ENCODE data around the gene TTBK1. TPM values are rescaled to one million over a fixed set of nuclear protein-coding genes. Genes with fewer than 3 reads are reported as not detected.

TTBK1 gene
- total and polyA plus RNA-seq, 4 donors, result 6.1 to 29.9 (median 19.3) TPM

- Histone ChIP-seq H3K36me3 (ENCODE audit: control insufficient read depth, insufficient read depth, low read length) (peaks cover 40% of the 10 kb centered on the region), H3K9me3 (ENCODE audit: control insufficient read depth, insufficient read depth, low read length) (no peaks in the 10 kb centered on the region), H3K27me3 (ENCODE audit: control insufficient read depth, insufficient read depth, low read length) (no peaks in the 10 kb centered on the region), H3K4me1 (ENCODE audit: control insufficient read depth, insufficient read depth, low read length) (no peaks in the 10 kb centered on the region), H3K4me3 (ENCODE audit: low read depth, low read length) (no peak overlapping the region), H3K27ac (ENCODE audit: low read depth, low read length) (no peak overlapping the region)
- WGBS (ENCODE audit: insufficient coverage), result 89% methylated on average over 8 of the region's 10 CpGs
- no peak for DNase-seq (ENCODE audit: low read depth in 4 of 6, low spot score in 6 of 6)
These were observed 37.4 kb upstream of the TTBK1 start for GRCh38 chr6:43205849-43206248.

DNA sequence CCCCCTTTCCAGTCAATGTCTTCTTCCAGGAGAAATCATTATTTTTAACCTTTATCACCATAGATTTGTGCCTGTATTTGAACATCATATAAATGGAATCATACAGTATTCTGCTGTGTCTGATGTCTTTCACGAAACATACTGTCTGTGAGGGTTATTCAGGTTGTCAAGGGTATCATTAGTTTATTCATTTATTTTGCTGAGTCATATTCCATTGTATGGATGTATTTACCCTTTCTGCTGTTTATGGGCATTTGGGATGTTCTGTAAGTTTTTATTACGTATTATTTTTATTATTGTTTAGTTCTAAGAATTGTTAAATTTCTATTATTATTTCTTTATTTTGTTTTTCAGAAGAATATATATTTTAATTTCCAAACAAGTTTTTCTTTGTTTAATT is 36.0 kb upstream of the TTBK1 start:
- Histone ChIP-seq H3K36me3 (ENCODE audit: control insufficient read depth, insufficient read depth, low read length) (peaks cover 40% of the 10 kb centered on the region), H3K4me1 (ENCODE audit: control insufficient read depth, insufficient read depth, low read length) (no peaks in the 10 kb centered on the region), H3K27me3 (ENCODE audit: control insufficient read depth, insufficient read depth, low read length) (no peaks in the 10 kb centered on the region), H3K4me3 (ENCODE audit: low read depth, low read length) (no peak overlapping the region), H3K27ac (ENCODE audit: low read depth, low read length) (no peak overlapping the region), H3K9me3 (ENCODE audit: control insufficient read depth, insufficient read depth, low read length) (no peaks in the 10 kb centered on the region)
- no CpG with 5 or more reads among the region's 2 CpGs for WGBS (ENCODE audit: insufficient coverage)
- DNase-seq (ENCODE audit: low read depth in 4 of 6, low spot score in 6 of 6), result no peak

GRCh38 chr6:43211955-43212354 is 31.3 kb upstream of the TTBK1 start:
- peaks cover 33% of the 10 kb centered on the region for H3K36me3 ChIP-seq (ENCODE audit: control insufficient read depth, insufficient read depth, low read length)

GRCh38 chr6:43213431-43213830 is 29.9 kb upstream of the TTBK1 start:
- WGBS (ENCODE audit: insufficient coverage), result 85% methylated on average over 7 of the region's 11 CpGs
- Histone ChIP-seq H3K36me3 (ENCODE audit: control insufficient read depth, insufficient read depth, low read length) (peaks cover 41% of the 10 kb centered on the region), H3K9me3 (ENCODE audit: control insufficient read depth, insufficient read depth, low read length) (no peaks in the 10 kb centered on the region), H3K27me3 (ENCODE audit: control insufficient read depth, insufficient read depth, low read length) (no peaks in the 10 kb centered on the region), H3K4me3 (ENCODE audit: low read depth, low read length) (no peak overlapping the region), H3K27ac (ENCODE audit: low read depth, low read length) (no peak overlapping the region), H3K4me1 (ENCODE audit: control insufficient read depth, insufficient read depth, low read length) (no peaks in the 10 kb centered on the region)
- DNase-seq (ENCODE audit: low read depth in 4 of 6, low spot score in 6 of 6), result no peak

More at GRCh38 chr6:43211955-43212354, 31.3 kb upstream of the TTBK1 start:
- Histone ChIP-seq H3K27me3 (ENCODE audit: control insufficient read depth, insufficient read depth, low read length) (no peaks in the 10 kb centered on the region), H3K4me3 (ENCODE audit: low read depth, low read length) (no peak overlapping the region), H3K9me3 (ENCODE audit: control insufficient read depth, insufficient read depth, low read length) (no peaks in the 10 kb centered on the region), H3K27ac (ENCODE audit: low read depth, low read length) (no peak overlapping the region), H3K4me1 (ENCODE audit: control insufficient read depth, insufficient read depth, low read length) (no peaks in the 10 kb centered on the region)
- no CpG with 5 or more reads among the region's 1 CpG for whole genome bisulfite sequencing (ENCODE audit: insufficient coverage)
- no peak for DNase-seq (ENCODE audit: low read depth in 4 of 6, low spot score in 6 of 6)

DNA sequence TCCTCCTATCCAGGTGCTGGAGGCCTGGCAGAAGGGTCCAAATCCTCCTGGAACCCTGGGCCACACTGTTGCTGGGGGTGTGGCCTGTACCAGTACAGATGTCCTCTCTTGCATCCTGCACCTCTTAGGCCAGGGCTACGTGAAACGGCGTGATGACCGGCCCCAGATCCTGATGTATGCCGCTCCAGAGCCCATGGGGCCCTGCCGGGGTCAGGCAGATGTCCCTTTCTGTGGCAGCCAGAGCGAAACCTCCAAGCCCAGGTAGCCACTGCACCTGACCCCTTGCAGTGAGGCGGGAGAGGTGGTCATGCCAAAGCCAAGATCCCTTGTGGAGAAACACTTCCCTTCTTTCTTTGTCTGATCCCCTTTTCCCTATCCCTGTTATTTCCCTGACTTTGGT is 28.2 kb upstream of the TTBK1 start:
- DNase-seq (ENCODE audit: low read depth in 4 of 6, low spot score in 6 of 6), result no peak
- H3K36me3 ChIP-seq (ENCODE audit: control insufficient read depth, insufficient read depth, low read length), result peaks cover 53% of the 10 kb centered on the region
- 92% methylated on average over 8 of the region's 8 CpGs for WGBS (ENCODE audit: insufficient coverage)

DNA sequence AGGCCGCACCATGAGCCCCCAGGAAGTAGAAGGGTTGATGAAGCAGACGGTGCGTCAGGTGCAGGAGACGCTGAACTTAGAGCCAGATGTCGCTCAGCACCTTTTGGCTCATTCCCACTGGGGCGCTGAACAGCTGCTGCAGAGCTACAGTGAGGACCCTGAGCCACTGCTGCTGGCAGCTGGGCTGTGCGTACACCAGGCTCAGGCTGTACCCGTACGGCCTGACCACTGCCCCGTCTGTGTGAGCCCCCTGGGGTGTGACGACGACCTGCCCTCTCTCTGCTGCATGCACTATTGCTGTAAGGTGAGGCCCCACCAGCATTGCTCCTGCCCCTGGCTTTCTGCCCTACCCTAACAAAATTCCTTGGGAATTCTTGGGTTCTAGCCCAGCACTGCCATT is 27.1 kb upstream of the TTBK1 start:
- Histone ChIP-seq H3K9me3 (ENCODE audit: control insufficient read depth, insufficient read depth, low read length) (no peaks in the 10 kb centered on the region), H3K27me3 (ENCODE audit: control insufficient read depth, insufficient read depth, low read length) (no peaks in the 10 kb centered on the region), H3K4me3 (ENCODE audit: low read depth, low read length) (no peak overlapping the region), H3K36me3 (ENCODE audit: control insufficient read depth, insufficient read depth, low read length) (peaks cover 65% of the 10 kb centered on the region), H3K4me1 (ENCODE audit: control insufficient read depth, insufficient read depth, low read length) (peaks cover 7% of the 10 kb centered on the region), H3K27ac (ENCODE audit: low read depth, low read length) (no peak overlapping the region)
- DNase-seq (ENCODE audit: low read depth in 4 of 6, low spot score in 6 of 6), result no peak
- WGBS (ENCODE audit: insufficient coverage), result 84% methylated on average over 12 of the region's 12 CpGs

More for the DNA sequence above, 28.2 kb upstream of the TTBK1 start:
- Histone ChIP-seq H3K4me3 (ENCODE audit: low read depth, low read length) (no peak overlapping the region), H3K27me3 (ENCODE audit: control insufficient read depth, insufficient read depth, low read length) (no peaks in the 10 kb centered on the region), H3K9me3 (ENCODE audit: control insufficient read depth, insufficient read depth, low read length) (no peaks in the 10 kb centered on the region), H3K27ac (ENCODE audit: low read depth, low read length) (no peak overlapping the region), H3K4me1 (ENCODE audit: control insufficient read depth, insufficient read depth, low read length) (no peaks in the 10 kb centered on the region)

DNA sequence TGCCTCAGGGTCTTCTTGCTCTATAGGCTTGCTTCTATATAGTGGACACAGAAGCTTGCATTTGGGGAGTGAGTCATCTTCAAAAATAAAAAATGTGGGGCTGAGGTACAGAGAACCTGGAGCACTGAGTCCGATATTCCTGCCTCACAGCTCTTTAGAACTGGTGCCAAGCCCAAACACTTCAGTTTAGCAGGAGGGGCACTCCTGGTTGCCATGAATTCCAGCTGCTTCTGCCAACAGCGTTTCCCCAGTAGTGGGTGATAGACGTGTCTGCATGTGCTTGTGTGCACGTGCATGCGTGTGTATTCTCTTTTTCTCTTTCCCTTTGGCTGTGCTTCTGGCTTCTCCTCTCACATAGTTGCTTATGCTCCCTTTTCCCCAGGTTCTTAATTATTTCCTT is 25.9 kb upstream of the TTBK1 start:
- WGBS (ENCODE audit: insufficient coverage), result 64% methylated on average over 5 of the region's 5 CpGs
- peaks cover 19% of the 10 kb centered on the region for H3K4me1 ChIP-seq (ENCODE audit: control insufficient read depth, insufficient read depth, low read length)
- no peaks in the 10 kb centered on the region for H3K27me3 ChIP-seq (ENCODE audit: control insufficient read depth, insufficient read depth, low read length)
- no peak overlapping the region for H3K4me3 ChIP-seq (ENCODE audit: low read depth, low read length)
- H3K27ac ChIP-seq (ENCODE audit: low read depth, low read length), result no peak overlapping the region
- no peaks in the 10 kb centered on the region for H3K9me3 ChIP-seq (ENCODE audit: control insufficient read depth, insufficient read depth, low read length)
- peaks cover 72% of the 10 kb centered on the region for H3K36me3 ChIP-seq (ENCODE audit: control insufficient read depth, insufficient read depth, low read length)
- no peak for DNase-seq (ENCODE audit: low read depth in 4 of 6, low spot score in 6 of 6)

DNA sequence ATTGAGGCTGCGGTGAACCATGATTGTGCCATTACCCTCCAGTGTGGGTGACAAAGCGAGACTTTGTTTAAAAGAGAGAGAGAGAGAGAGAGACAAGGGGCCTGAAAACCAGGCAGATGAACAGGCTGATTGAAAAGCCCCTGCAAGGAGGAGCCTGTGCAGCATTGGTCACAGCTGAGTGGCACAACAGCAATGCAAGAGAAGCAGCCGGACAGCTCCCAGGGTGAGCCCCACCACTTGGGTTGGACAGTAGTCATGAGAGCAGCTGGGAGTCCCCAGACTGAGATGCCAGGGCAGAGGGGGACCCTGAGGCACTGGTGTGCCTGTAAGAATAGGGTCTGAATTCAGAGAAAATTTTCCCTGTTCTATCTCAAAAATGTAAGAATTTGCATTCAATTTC is 24.2 kb upstream of the TTBK1 start:
- DNase-seq (ENCODE audit: low read depth in 4 of 6, low spot score in 6 of 6), result peak in 1 of 6 donors; percentile 33
- Histone ChIP-seq H3K4me3 (ENCODE audit: low read depth, low read length) (no peak overlapping the region), H3K27me3 (ENCODE audit: control insufficient read depth, insufficient read depth, low read length) (no peaks in the 10 kb centered on the region), H3K9me3 (ENCODE audit: control insufficient read depth, insufficient read depth, low read length) (no peaks in the 10 kb centered on the region), H3K4me1 (ENCODE audit: control insufficient read depth, insufficient read depth, low read length) (peaks cover 23% of the 10 kb centered on the region), H3K36me3 (ENCODE audit: control insufficient read depth, insufficient read depth, low read length) (peaks cover 75% of the 10 kb centered on the region), H3K27ac (ENCODE audit: low read depth, low read length) (no peak overlapping the region)
- WGBS (ENCODE audit: insufficient coverage), result 50% methylated on average over 3 of the region's 3 CpGs

GRCh38 chr6:43219814-43220213 is 23.5 kb upstream of the TTBK1 start:
- H3K9me3 ChIP-seq (ENCODE audit: control insufficient read depth, insufficient read depth, low read length), result no peaks in the 10 kb centered on the region
- 93% methylated on average over 5 of the region's 7 CpGs for WGBS (ENCODE audit: insufficient coverage)
- H3K4me1 ChIP-seq (ENCODE audit: control insufficient read depth, insufficient read depth, low read length), result peaks cover 23% of the 10 kb centered on the region
- H3K27ac ChIP-seq (ENCODE audit: low read depth, low read length), result no peak overlapping the region
- no peak overlapping the region for H3K4me3 ChIP-seq (ENCODE audit: low read depth, low read length)
- no peaks in the 10 kb centered on the region for H3K27me3 ChIP-seq (ENCODE audit: control insufficient read depth, insufficient read depth, low read length)
- peaks cover 76% of the 10 kb centered on the region for H3K36me3 ChIP-seq (ENCODE audit: control insufficient read depth, insufficient read depth, low read length)
- DNase-seq (ENCODE audit: low read depth in 4 of 6, low spot score in 6 of 6), result no peak

DNA sequence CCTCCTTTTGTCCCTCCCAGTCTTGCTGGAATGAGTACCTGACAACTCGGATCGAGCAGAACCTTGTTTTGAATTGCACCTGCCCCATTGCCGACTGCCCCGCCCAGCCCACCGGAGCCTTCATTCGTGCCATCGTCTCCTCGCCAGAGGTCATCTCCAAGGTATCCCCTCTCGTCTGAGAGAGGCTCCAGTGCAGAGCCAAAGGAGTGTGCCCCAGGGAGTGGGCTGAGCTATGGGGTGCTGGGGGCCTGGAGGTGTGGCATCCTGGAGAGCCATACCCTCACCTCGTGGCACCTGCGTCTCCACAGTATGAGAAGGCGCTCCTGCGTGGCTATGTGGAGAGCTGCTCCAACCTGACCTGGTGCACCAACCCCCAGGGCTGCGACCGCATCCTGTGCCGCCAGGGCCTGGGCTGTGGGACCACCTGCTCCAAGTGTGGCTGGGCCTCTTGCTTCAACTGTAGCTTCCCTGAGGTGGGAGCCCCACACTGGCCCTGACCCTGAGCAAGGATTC is 22.8 kb upstream of the TTBK1 start:
- Histone ChIP-seq H3K27ac (ENCODE audit: low read depth, low read length) (no peak overlapping the region), H3K27me3 (ENCODE audit: control insufficient read depth, insufficient read depth, low read length) (no peaks in the 10 kb centered on the region), H3K4me3 (ENCODE audit: low read depth, low read length) (no peak overlapping the region), H3K9me3 (ENCODE audit: control insufficient read depth, insufficient read depth, low read length) (no peaks in the 10 kb centered on the region), H3K36me3 (ENCODE audit: control insufficient read depth, insufficient read depth, low read length) (peaks cover 74% of the 10 kb centered on the region), H3K4me1 (ENCODE audit: control insufficient read depth, insufficient read depth, low read length) (peaks cover 23% of the 10 kb centered on the region)
- WGBS (ENCODE audit: insufficient coverage), result 83% methylated on average over 16 of the region's 16 CpGs
- no peak for DNase-seq (ENCODE audit: low read depth in 4 of 6, low spot score in 6 of 6)

All from spinal cord (tissue), 10 donors.